GM12878 (cell line): ENCODE data around the gene KCNMB3.
"Not testable (repeated sequence)": the region's sequence is repeated elsewhere in the genome, so short reads cannot be mapped to it uniquely, and the experiment has no call there.

Experiments used
- ASH2L ChIP-seq: fragments of 300-600, 200-600 bp; sonication (generic); IDR thresholded peaks from 2 replicates; pipeline ENCODE4 v1.6.1; 2017; ENCODE audit warnings: low read depth, mild to moderate bottlenecking, borderline replicate concordance
- CTCF ChIP-seq, 3 experiments: IDR thresholded peaks in 2 of 3; conservative IDR thresholded peaks in 1 of 3; 2 replicates each; pipeline ENCODE4 v1.5.1; 2011; ENCODE audit warnings: low read depth in 3 of 3, low read length in 3 of 3, mild to moderate bottlenecking in 3 of 3, control low read depth in 2 of 3, moderate library complexity in 2 of 3, inconsistent platforms in 1 of 3, mixed read lengths in 1 of 3; ENCODE audit not compliant: control insufficient read depth in 2 of 3, insufficient read depth in 1 of 3; ENCODE audit errors: extremely low read depth in 1 of 3
- JUND ChIP-seq: IDR thresholded peaks from 2 replicates; pipeline ENCODE4 v1.6.1; 2012; ENCODE audit warnings: low read depth, mild to moderate bottlenecking, low read length, improper control_type of control experiment, moderate library complexity
- POLR2A ChIP-seq: IDR thresholded peaks from 2 replicates; pipeline ENCODE4 v1.6.1; 2011; ENCODE audit warnings: low read depth, mild to moderate bottlenecking, low read length
- POLR2AphosphoS2 ChIP-seq: IDR thresholded peaks from 2 replicates; pipeline ENCODE4 v1.6.1; 2011; ENCODE audit warnings: low read depth, mild to moderate bottlenecking, low read length, improper control_type of control experiment, moderate library complexity
- RB1 ChIP-seq: fragments of 450-650 bp; formaldehyde crosslinking; IDR thresholded peaks from 2 replicates; pipeline ENCODE4 v1.6.1; 2017; ENCODE audit warnings: mild to moderate bottlenecking, borderline replicate concordance
- RBBP5 ChIP-seq: fragments of 200-600 bp; sonication (generic); conservative IDR thresholded peaks from 2 replicates; pipeline ENCODE4 v1.6.1; 2016
- RELB ChIP-seq: fragments of 450-650 bp; IDR thresholded peaks from 2 replicates; pipeline ENCODE4 v1.6.1; 2017; ENCODE audit warnings: low read depth, mild to moderate bottlenecking, moderate library complexity
- RUNX3 ChIP-seq: IDR thresholded peaks from 2 replicates; pipeline ENCODE4 v1.6.1; 2012; ENCODE audit warnings: low read length, inconsistent platforms
- TCF12 ChIP-seq: IDR thresholded peaks from 2 replicates; pipeline ENCODE4 v1.6.1; 2011; ENCODE audit warnings: low read depth, mild to moderate bottlenecking, low read length
- TF ChIP-seq, protein P1 (sequence below): IDR thresholded peaks from 2 replicates; pipeline ENCODE4 v1.6.1; 2012; ENCODE audit warnings: mild to moderate bottlenecking, low read depth, low read length

DNA sequence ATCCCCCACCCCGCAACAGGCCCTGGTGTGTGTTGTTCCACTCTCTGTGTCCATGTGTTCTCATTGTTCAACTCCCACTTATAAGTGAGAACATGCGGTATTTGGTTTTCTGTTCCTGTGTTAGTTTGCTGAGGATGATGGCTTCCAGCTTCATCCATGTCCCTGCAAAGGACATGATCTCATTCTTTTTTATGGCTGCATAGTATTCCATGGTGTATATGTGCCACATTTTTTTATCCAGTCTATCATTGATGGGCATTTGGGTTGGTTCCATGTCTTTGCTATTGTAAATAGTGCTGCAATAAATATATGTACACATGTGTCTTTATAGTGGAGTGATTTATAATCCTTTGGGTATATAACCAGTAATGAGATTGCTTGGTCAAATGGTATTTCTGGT, 23.5 kb upstream of the KCNMB3 start:
- TF ChIP-seq, protein P1, sequence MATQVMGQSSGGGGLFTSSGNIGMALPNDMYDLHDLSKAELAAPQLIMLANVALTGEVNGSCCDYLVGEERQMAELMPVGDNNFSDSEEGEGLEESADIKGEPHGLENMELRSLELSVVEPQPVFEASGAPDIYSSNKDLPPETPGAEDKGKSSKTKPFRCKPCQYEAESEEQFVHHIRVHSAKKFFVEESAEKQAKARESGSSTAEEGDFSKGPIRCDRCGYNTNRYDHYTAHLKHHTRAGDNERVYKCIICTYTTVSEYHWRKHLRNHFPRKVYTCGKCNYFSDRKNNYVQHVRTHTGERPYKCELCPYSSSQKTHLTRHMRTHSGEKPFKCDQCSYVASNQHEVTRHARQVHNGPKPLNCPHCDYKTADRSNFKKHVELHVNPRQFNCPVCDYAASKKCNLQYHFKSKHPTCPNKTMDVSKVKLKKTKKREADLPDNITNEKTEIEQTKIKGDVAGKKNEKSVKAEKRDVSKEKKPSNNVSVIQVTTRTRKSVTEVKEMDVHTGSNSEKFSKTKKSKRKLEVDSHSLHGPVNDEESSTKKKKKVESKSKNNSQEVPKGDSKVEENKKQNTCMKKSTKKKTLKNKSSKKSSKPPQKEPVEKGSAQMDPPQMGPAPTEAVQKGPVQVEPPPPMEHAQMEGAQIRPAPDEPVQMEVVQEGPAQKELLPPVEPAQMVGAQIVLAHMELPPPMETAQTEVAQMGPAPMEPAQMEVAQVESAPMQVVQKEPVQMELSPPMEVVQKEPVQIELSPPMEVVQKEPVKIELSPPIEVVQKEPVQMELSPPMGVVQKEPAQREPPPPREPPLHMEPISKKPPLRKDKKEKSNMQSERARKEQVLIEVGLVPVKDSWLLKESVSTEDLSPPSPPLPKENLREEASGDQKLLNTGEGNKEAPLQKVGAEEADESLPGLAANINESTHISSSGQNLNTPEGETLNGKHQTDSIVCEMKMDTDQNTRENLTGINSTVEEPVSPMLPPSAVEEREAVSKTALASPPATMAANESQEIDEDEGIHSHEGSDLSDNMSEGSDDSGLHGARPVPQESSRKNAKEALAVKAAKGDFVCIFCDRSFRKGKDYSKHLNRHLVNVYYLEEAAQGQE, result not testable (repeated sequence)
- not testable (repeated sequence) for TF ChIP-seq RB1; RUNX3; RBBP5; TCF12; CTCF (IDR thresholded peaks at IDR 0.05 in 2 of 3, conservative IDR thresholded peaks at IDR 0.05 in 1 of 3; ENCODE audit: control insufficient read depth in 2 of 3, extremely low read depth in 1 of 3, insufficient read depth in 1 of 3, low read depth in 3 of 3, low read length in 3 of 3); POLR2A; JUND; RELB; POLR2AphosphoS2; ASH2L
